Left hindlimb (tissue), 1 donor: ENCODE data around the gene ARHGAP31.
A peak's percentile ranks its signal among the peaks of the same experiment; 100 is the strongest.
"Not testable (repeated sequence)": the region's sequence is repeated elsewhere in the genome, so short reads cannot be mapped to it uniquely, and the experiment has no call there.

ENCODE experiments used
- DNase-seq: peaks from one replicate; pipeline ENCODE4 v3.0.0-alpha.2; 2018

ARHGAP31 gene, protein sequence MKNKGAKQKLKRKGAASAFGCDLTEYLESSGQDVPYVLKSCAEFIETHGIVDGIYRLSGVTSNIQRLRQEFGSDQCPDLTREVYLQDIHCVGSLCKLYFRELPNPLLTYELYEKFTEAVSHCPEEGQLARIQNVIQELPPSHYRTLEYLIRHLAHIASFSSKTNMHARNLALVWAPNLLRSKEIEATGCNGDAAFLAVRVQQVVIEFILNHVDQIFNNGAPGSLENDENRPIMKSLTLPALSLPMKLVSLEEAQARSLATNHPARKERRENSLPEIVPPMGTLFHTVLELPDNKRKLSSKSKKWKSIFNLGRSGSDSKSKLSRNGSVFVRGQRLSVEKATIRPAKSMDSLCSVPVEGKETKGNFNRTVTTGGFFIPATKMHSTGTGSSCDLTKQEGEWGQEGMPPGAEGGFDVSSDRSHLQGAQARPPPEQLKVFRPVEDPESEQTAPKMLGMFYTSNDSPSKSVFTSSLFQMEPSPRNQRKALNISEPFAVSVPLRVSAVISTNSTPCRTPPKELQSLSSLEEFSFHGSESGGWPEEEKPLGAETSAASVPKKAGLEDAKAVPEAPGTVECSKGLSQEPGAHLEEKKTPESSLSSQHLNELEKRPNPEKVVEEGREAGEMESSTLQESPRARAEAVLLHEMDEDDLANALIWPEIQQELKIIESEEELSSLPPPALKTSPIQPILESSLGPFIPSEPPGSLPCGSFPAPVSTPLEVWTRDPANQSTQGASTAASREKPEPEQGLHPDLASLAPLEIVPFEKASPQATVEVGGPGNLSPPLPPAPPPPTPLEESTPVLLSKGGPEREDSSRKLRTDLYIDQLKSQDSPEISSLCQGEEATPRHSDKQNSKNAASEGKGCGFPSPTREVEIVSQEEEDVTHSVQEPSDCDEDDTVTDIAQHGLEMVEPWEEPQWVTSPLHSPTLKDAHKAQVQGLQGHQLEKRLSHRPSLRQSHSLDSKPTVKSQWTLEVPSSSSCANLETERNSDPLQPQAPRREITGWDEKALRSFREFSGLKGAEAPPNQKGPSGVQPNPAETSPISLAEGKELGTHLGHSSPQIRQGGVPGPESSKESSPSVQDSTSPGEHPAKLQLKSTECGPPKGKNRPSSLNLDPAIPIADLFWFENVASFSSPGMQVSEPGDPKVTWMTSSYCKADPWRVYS (N-terminal part only)

DNA sequence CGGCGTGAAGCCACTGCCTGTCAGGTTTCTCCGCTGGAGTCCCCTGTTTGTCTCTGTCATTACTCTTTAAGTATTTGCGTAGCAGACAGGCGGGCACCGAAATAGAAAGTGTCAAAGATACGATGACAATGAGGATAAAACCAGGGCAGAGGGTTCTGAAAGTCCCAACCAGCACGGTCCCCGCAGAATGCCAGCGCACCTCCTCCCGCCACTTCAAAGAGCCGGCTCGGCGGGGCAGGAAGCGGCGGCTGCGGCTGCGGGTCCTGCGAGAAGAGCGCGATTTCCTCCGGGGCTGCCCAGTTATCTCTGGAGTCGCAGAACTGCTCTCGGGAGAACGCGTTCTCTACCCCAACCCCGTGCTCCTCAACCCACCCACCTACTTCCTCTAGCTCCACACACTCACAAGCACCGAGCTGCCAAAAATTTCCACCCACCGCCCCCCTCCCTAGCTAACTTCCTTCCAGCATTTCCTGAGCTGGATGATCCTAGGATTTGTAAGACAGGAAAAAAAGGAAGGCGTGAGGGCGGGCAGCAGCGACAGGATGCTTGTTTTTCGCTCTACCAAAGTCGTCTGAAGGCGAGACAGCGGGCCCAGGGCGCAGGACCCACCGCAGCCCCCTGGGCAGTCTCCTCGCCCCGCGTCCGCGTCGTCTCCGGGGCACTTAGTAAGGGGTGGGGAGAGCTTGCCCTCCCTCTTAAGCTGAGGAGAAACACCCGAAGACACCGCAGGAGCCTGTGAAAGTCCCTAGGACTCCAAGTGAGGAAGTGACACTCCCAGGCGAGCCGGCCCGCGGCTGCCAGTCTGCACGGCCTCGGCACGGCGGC is at the start of gene ARHGAP31:
TSS of gene ARHGAP31 (plus strand) at position 513 of the 825 bp plus-strand sequence. CDS start 522 bp downstream, outside the sequence.
- peak; percentile 89 for DNase-seq

DNA sequence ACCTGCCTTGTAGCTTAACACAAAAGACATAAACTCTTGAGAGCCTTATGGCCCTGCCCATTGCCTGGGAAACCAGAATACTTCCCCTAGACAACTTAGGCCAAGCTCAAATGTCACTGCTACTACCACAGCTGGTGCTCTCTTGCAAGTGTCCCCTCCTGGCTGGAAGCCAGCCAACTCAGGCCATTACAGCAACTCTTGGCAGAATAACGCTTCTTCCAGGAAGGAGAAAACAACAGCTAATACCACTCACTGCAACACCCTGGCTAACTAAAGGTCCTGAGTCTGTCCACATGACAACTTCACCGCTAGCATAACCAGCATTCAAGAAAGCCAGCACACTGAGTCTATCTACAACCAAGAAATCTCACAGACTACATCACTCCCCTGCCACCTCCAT is 48.4 kb upstream of the ARHGAP31 start:
- DNase-seq, result peak; percentile 38

DNA sequence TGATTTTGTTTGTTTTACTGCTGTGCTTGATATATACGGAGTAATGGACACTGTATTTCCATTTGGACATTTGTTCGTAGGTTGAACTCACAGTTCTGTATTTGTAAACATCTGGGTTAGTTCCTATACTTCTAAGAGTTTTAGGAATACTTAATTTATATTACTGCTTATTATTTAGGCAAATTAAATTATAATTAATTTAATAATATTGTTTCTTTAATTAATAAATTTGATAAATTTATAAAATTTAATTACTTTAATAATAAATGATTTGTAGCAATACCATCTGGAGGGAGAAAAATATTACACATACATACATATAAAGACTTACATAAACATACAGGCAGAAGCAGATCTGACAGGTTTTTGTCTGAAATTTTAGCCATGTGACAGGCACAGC is 39.0 kb upstream of the ARHGAP31 start:
- DNase-seq, result no peak

DNA sequence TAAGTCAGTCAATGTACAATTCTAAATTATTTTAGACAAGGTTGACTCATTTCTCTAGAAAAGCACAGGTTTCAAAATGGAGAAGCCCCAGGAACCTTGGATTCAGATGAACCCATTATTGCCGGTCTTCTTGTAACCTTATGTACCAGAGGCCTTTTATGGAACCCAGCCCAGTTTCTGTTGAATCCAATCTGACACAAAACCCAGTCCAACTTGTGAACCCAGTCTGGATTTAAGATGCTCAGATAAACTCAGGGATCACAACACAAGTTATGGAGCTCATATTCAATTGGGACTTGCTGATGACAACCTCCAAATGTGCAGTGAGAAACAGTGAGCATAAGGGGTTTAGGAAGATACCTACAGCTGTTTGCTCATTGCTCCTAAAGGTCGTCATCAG is 37.1 kb upstream of the ARHGAP31 start:
- DNase-seq, result no peak

DNA sequence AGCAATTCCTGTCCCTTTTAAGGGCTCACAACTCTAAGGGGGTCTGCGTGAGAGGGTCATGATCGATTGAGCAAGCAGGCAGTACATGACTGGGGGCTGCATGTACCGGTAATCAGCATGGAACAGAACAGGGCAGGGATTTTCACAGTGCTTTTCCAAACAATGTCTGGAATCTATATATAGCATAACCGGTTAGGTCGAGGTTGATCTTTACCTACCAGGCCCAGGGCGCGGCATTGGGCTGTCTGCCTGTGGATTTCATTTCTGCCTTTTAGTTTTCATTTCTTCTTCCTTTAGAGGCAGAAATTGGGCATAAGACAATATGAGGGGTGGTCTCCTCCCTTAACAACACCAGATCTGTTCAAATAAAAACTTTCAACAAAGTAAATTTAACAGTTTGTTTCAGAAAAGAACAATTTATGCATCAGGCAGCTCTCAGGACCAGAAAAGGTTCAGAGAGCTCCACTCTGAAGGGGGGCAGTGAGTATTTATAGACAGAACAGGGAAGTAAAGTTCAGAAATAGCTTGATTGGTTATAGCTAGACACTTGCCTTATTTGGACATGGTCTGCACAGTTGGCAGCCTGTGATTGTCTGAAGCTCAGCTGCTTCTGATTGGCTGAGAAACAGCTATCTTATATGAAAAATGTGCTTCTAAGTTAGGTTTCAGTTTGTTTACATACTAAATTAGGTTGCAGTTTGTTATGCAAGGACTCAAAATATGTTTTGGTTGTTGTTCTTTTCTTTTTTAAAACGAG is 36.4 kb upstream of the ARHGAP31 start:
- no peak for DNase-seq

DNA sequence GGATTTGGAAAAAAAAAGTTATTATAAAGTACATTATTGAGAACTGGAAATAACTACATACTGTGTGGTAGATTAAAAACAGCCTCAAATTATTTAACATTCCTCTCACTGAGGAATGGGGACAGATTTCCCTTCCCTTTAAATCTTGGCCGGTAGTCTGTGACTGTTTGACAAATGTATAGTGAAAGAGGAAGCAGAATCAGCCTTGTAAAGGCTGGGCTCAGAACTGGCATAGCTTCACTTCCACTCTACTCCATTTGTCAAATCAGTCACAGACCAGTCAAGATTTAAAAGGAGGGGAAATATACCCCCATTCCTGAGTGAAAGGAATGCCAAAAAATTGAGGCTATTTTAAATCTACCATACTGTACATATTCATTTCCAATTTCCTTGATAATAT is 35.3 kb upstream of the ARHGAP31 start:
- no peak for DNase-seq

DNA sequence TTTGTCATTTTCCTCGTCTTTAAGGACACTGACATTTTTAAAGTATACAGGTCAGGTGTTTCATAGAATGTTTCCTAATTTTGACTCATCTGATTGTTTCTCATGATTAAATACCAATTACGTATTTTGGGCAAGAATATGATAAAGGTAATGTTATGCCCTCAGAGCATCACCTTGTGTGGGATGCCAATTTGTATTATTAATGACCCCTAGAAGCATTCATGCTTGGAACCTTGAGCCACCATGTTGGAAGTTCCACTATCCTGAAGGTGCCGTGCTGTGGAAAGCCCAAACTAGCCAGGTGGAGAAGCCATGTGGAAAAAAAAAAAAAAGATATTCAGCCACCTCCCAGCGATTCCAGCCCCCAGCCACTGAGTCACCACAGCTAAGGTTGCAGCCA is 34.4 kb upstream of the ARHGAP31 start:
- DNase-seq, result no peak

DNA sequence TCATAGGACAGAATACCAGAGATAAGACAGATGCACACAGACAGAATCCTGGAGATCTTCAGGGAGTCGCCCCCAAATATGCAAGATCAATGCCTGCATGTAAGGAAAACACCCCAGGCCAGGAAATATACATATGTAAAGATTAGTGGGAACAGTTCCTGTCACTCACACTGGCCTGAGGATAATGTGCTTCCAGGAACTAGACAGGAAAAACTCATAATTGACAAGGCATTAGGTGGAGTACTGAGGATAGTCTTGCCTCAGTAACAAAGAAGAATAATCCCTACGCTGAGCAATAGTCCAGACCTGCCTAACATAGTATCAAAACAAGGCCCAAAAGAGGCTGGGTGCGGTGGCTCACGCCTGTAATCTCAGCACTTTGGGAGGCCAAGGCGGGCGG is 33.1 kb upstream of the ARHGAP31 start:
- no peak for DNase-seq

DNA sequence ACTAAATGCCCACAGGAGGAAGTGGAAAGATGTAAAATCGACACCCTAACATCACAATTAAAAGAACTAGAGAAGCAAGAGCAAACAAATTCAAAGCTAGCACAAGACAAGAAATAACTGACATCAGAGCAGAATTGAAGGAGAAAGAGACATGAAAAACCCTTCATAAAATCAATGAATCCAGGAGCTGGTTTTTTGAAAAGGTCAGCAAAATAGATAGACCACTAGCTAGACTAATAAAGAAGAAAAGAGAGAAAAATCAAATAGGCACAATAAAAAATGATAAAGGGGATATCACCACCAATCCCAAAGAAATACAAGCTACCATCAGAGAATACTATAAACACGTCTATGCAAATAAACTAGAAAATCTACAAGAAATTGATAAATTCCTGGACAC is 24.0 kb upstream of the ARHGAP31 start:
- not testable (repeated sequence) for DNase-seq

DNA sequence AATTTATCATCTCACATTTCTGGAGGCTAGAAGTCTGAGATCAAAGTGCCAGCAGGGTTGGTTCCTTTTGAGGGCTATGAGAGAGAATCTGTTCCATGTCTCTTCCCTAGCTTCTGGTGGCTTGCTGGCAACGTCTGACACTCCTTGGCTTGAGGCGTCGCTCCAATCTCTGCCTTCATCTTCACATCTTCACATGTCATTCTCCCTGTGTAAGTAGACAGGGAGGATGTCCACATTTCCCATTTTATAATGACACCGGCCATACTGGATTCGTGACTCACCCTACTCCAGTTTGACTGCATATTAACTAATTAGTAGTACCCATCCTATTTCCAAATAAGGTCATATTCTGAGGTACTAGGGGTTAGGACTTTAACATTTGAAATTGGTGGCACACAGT is 17.5 kb upstream of the ARHGAP31 start:
- no peak for DNase-seq

DNA sequence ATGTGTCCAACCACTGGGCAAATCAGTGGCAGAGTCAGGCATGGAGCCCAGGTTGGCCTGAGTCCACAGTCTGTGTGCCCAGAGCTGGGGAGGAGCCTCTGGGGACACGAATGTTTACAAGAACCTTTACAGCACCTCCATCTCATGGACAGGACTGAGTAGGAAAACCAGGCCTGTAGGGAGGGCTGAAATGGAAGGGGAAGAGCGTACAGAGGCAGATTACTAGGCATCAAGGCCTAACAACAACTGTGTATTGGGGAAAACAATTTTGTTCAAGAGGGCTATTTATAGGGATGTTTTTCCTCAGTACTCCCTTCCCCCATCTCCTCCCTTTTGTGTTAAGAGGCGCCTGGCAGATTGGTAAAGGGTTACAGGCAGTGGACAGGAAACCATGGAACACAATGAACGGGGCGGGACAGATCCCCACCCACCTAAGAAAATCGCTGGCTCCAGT is 15.1 kb upstream of the ARHGAP31 start:
- DNase-seq, result no peak

DNA sequence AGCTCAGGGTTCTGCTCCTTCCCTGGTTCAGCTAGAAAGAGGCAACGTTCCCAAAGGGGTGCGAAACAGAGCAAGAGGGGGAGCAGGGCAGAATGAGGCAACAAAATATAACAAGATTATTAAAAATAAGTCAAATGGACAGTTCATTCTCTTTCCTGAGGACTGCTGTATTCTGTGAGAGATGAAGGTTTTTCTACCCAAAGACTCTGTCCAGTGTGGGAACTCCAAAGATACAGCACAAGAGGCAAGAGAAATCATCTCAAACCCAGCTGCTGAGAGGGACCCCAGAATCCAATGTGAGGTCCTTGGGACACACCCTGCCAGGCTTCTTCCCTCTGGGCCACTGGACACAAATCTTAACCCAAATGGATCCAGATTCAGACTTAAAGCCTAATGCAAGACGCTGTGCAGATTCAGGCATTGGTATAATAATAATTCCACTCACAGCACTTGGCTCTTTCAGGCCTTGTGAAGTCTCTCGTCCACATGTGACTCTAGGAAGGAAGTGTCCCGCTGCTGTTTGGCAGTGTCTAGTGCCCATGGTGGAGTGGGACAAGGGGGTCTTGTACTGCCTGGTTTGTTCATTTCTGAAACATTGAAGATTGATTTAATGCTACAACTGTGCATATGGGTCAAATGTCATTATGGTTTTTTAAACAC is 14.5 kb upstream of the ARHGAP31 start:
- no peak for DNase-seq

DNA sequence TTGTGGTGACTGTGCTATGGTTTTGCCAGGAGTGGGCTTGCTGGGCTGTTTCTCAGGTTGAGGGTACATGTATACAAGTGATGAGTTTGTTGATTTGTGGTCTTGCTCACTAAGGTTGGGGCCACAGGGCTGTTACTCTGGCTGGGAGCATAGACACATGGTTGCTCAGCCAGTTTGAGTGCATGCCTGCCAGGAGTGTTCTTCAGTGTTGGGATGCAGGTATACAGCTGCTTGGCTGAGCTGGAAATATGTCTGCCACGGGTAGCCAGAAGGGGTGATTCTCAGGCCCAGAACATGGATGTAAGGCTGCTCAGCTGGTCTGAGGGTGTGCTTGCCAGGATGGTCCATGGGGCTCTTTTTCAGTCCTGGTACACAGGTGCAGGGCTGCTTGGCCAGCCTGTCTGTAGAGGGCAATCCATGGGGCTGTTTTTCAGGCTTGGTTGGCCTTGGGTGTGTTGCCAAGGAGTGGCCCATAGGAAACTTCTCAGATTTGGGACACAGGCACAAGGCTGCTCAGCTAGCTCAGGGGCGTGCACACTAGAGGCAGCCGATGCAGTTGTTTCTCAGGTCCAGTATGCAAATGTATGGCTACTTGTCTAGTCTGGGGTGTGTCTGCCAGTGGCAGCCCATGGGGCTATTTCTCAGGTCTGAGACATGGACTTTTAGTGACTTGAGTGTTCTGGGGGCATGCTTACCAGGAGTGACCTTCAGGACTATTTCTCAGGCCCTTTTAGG is 5.3 kb upstream of the ARHGAP31 start:
- no peak for DNase-seq

DNA sequence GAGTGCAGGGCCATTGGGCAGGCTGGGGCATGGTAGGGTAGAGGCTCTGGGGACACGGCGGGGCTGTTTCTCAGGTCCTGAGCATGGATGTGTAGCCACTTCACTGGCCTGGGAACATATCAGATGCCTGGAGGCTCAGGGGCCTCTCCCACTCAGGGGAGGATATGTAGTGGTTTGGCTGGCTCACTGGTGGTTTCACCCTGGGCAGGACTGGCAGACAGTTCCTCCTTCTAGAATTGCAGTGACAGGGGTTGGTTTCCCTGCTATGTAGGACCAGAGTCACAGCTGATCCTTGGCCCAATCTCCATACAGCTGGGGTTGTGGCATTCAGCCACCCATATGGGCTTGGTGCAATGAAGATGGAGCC is 4.8 kb upstream of the ARHGAP31 start:
- DNase-seq, result no peak

DNA sequence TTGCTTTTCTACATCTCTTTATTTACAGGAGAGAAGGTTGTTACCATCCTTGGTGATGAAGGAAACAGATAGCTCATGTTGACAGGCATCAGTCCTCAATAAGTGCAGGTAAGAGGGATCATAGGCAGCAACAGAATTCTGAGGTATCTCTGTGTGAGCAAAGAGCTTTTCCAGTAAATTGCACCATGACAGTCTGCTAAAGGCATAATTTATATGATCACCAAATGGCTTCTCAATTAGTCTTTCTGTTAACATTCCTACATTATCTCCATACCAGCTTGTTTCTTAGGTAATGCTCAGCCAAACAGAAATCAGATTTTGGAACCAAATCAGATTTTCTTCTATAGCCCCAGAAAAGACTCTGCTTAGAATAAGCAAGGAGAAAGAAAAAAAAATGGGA is 3.6 kb upstream of the ARHGAP31 start:
- no peak for DNase-seq

DNA sequence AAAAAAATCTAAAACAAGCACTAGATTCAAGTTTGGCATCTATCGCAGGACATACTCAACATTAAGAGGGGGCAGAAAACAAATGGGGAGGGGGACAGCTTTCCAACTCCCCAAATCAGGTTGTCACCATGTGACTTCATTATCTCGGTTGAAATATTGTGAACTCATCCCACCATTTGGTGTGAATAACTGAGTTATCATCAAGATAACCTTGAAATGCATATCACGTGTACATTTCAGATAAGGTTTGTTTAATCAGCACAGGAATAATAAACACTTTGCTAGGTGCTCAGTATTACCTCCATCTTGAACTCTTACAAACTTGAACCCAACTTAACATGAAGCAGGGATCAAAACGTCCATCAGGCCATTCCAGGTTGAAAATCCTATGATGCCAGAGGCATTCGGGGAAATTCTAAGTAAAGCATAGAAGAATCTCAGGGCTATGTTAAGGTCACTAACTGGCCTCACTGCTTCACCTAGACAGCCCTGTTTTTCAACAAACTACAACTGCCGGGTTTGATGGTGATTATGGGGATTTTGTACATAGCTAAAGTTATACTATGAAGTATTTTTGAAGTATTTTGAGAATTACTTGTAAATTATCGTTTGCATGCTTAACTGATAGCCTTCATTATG is 3.0 kb upstream of the ARHGAP31 start:
- no peak for DNase-seq

DNA sequence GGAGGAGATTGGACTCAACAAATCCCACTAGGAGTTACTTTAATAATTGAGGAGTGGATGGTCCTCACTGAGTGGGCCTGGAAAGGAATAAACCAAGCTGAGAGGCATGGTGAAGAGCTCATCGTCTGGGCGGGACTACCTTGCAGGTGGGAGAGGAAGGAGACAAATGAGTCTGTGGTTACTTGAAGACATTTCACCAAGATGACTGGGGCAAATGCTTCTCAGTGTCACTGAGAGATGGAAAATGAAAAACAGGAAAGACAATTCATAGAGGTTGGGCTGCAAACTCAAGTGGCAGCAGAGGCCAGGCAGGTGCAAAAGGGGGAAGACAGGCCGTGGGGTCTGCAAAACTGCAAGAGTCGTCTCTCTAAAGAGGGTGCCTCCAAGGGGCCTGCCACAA is 1.5 kb upstream of the ARHGAP31 start:
- no peak for DNase-seq

DNA sequence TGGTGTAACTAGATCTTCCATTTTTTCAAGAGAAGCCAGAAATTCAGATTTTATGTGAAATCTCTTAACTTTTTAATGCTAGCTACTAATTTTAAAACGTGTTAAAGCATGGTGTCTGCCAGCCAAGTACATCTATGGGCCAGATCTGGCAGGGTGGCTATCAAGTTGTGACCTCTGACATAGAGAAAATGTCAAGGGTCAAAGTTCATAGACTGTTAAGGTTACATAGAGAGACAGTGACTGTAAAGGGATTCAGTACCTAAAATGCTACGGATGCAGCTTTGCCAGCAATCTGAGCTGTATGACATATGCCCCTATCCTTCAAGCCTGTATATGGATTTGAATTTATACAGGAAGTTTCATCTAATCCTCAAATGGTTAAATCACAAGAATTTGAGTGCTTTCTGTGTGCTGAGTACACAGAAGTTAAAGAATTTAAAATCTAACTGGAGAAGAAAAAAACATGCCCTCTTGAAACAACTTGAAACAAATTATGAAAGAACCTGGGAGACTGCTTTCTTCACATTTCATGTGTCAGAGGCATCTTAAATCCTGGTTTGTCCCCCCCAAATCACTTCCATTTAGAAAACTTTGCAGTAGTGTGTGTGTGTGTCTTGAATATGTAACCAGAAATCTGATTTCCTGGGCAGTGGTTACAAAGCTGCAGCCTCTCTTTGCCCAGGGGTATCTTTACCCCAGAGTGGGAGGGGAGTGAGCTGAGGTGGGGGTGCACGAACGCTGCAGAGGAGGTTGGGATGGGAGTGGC is 895 bp upstream of the ARHGAP31 start:
- DNase-seq, result no peak
